ENCODE measurements around the gene HOXD3. TPM values are rescaled to one million over a fixed set of nuclear protein-coding genes. Genes with fewer than 3 reads are reported as not detected.

The HOXD3 gene
- total RNA-seq, 6 donors from 2014 or later: 0.49 to 0.57 (median 0.49) TPM; not detected in 3

GRCh38 chr2:176130957-176131847 lies 25.9 kb upstream of the HOXD3 start:
- TF ChIP-seq POLR2A (IDR thresholded peaks at IDR 0.05): no peak
- no peak for TF ChIP-seq EP300 (IDR thresholded peaks at IDR 0.05)
- TF ChIP-seq CTCF (IDR thresholded peaks at IDR 0.05): no peak
- TF ChIP-seq POLR2AphosphoS5 (IDR thresholded peaks at IDR 0.05): no peak
- 14 to 16% methylated on average over 15 of the region's 15 CpGs for WGBS, 2 donors
- H3K4me1 ChIP-seq: peaks cover 24 to 39% (median 25%) of the 10 kb centered on the region in 4 donors
- no peak overlapping the region for H3K4me3 ChIP-seq
- ATAC-seq (ENCODE audit: low FRiP score in 2 of 2) (no peak), DNase-seq (no peak)
- H3K36me3 ChIP-seq: no peaks in the 10 kb centered on the region
- no peak overlapping the region for H3K27ac ChIP-seq
- H3K27me3 ChIP-seq: peaks cover 0 to 81% (median 40%) of the 10 kb centered on the region in 4 donors
- no peaks in the 10 kb centered on the region for H3K9me3 ChIP-seq

- H3K27ac ChIP-seq: no peak overlapping the region
- peaks cover 30 to 45% (median 31%) of the 10 kb centered on the region in 4 donors for H3K4me1 ChIP-seq
- 13 to 19% methylated on average over 4 of the region's 4 CpGs for WGBS, 2 donors
- H3K36me3 ChIP-seq: no peaks in the 10 kb centered on the region
- no peaks in the 10 kb centered on the region for H3K9me3 ChIP-seq
- H3K27me3 ChIP-seq: peaks cover 0 to 87% (median 45%) of the 10 kb centered on the region in 4 donors
- peak overlapping the region in 1 of 4 donors; percentile 29 for H3K4me3 ChIP-seq
- TF ChIP-seq POLR2A (IDR thresholded peaks at IDR 0.05) (no peak), POLR2AphosphoS5 (IDR thresholded peaks at IDR 0.05) (no peak), CTCF (IDR thresholded peaks at IDR 0.05) (no peak), EP300 (IDR thresholded peaks at IDR 0.05) (no peak)
- DNase-seq: no peak
- ATAC-seq (ENCODE audit: low FRiP score in 2 of 2): no peak
These were observed 25.3 kb upstream of the HOXD3 start for GRCh38 chr2:176131848-176132158.

- WGBS, 2 donors: 11 to 14% methylated on average over 33 of the region's 33 CpGs
- no peaks in the 10 kb centered on the region for H3K36me3 ChIP-seq
- H3K27me3 ChIP-seq: peaks cover 0 to 91% (median 48%) of the 10 kb centered on the region in 4 donors
- peaks cover 30 to 47% (median 32%) of the 10 kb centered on the region in 4 donors for H3K4me1 ChIP-seq
- TF ChIP-seq POLR2A (IDR thresholded peaks at IDR 0.05): no peak
- TF ChIP-seq CTCF (IDR thresholded peaks at IDR 0.05): no peak
- no peak for TF ChIP-seq EP300 (IDR thresholded peaks at IDR 0.05)
- no peak for TF ChIP-seq POLR2AphosphoS5 (IDR thresholded peaks at IDR 0.05)
- ATAC-seq (ENCODE audit: low FRiP score in 2 of 2) (no peak), DNase-seq (no peak)
- H3K27ac ChIP-seq: no peak overlapping the region
- H3K9me3 ChIP-seq: no peaks in the 10 kb centered on the region
- H3K4me3 ChIP-seq: peak overlapping the region in 1 of 4 donors; percentile 29
These were observed 24.6 kb upstream of the HOXD3 start for GRCh38 chr2:176132205-176133171.

DNA sequence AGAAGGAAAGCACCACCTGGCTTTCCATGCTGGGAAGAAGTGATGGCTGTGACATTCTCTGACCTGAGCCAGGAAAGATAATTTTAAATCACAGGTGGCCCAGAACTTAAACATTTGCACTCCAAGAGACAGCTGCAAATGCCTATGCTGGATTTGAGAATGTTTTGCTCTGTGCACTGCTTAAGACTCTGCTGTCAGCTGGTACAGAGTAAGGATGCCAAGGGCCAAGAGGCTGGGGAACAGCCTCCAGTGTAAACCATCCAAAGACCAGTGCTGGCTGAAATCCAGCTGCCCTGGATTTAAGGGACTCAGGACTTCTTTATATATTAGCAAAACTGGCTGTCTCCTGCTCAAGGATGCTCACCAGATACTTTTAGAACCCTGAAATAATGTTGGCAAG lies 23.7 kb upstream of the HOXD3 start:
- Histone ChIP-seq H3K27ac (no peak overlapping the region), H3K9me3 (no peaks in the 10 kb centered on the region), H3K4me1 (peaks cover 30 to 44% (median 32%) of the 10 kb centered on the region in 4 donors), H3K27me3 (peaks cover 0 to 89% (median 47%) of the 10 kb centered on the region in 4 donors), H3K36me3 (no peaks in the 10 kb centered on the region), H3K4me3 (no peak overlapping the region)
- DNase-seq (no peak), ATAC-seq (ENCODE audit: low FRiP score in 2 of 2) (no peak)
- TF ChIP-seq POLR2AphosphoS5 (IDR thresholded peaks at IDR 0.05) (no peak), EP300 (IDR thresholded peaks at IDR 0.05) (no peak), CTCF (IDR thresholded peaks at IDR 0.05) (no peak), POLR2A (IDR thresholded peaks at IDR 0.05) (no peak)

All from upper lobe of left lung (tissue), 6 donors.